HUDEP-2 (cell line): ENCODE measurements around the gene PDGFB.

ENCODE experiments used
- DNase-seq, 76 experiments: peaks; one replicate each; lab custom pipeline; 2025; ENCODE audit not compliant: unreplicated experiment in 76 of 76; lab: John Stamatoyannopoulos, UW

The PDGFB gene

GRCh38 chr22:39278040-39278439, 33.3 kb upstream of the PDGFB start:
- no peak for DNase-seq

- no peak for DNase-seq
Measured at GRCh38 chr22:39277142-39277607, 32.4 kb upstream of the PDGFB start.

DNA sequence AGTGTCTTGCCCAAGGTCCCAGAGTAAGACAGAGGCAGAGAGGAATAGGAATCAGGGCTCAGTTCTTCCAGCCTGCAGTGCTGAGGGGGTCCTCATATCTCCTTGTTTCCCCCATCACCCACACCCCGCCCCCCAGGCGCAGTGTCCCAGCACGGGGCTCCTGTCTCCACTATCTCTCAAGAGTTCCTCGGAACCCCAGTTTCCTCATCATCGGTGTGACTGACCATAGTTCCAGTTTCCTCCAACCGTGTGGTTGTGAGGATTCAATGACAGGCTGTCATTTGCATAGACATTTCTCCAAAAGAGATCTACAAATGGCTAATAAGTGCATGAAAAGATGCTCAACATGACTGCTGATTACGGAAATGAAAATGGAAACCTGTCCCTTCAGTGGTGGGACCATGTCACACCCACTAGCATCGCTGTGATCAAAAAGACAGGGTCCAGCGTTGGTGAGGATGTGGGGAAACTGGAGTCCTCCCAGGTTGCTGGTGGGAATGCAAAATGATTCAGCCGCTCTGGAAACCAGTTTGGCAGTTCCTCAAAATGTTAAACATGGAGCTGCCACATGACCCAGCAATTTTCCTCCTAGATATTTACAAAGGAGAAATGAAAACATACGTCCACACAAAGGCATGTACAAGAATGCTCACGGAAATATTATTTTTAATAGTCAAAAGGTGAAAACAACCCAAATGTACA, 31.8 kb upstream of the PDGFB start:
- no peak for DNase-seq

DNA sequence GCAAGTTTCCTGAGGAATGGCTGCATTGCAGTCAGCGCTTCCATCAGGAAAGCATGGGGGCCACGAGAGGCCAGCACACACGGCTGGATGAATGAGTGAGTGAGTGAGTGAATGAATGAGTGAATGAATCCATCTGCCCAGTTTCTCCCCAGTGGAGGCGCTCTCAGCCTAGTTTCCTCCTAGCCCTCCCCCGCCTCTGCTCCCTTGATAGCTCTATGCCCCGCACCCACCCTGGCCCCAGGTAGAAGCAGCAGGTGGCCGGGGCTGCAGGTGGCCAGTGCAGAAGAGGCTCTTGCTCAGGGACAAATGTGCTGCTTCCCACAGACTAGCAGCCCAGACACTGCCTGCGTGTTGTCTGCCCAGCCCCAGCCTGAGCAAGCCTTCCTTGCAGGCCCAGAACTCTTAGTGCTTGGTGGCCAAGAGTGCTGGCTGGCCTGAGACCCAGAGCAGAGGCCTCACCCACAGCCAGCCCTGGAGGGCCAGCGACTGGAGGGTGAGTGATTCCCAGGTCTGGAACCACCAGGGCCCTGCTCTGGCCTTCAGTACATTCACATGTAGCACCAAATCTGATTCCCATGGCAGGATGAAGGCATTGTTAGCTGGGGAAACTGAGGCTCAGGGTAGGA, 31.1 kb upstream of the PDGFB start:
- no peak for DNase-seq

DNA sequence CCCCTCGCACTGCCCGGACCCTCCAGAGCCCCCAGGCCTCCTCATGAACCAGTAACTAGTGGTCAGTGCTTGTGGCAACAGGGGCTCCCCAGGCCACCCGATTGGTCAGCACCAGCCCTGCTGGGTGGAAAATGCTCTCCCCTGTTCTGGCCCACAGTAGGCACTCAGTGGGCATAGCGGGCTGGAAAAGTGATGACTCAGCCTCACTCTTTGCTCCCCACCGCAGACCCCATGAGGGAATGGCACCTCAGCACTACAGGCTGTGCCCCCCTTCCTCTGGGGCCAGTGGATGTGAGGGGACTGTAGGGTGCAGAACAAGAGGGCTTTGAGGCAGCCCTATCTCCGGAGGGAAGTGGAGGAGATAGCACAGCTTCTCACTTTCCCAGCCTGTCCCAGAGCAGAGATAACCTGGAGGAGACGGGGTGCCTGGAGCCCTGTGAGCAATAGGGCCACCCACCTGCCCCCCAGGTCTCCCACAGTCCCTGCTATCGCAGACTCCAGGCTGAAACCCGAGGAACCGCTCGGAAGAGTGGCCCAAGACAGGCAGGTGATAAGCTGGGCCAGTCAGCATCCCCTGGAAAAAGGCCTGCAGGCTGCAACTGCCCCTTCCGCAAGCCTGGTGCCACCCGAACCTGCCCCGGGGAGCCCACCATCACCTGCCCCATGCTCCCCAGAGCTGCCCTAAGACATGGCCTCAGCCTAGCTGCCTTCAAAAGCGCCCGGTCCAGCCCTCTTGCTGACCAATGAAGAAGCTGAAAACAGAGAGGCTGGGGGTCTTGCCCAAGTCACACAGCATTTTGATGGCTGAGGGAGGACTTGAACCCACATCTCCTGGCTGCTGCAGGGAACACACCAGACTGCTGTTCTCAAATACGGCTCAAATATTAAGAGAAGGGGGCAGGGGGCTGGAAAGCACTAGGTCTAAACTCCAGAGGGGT, 29.4 kb upstream of the PDGFB start:
- DNase-seq = no peak

- DNase-seq = no peak
Measured at GRCh38 chr22:39270792-39271191, 26.0 kb upstream of the PDGFB start.

- DNase-seq = no peak
Measured at GRCh38 chr22:39270280-39270679, 25.5 kb upstream of the PDGFB start.

DNA sequence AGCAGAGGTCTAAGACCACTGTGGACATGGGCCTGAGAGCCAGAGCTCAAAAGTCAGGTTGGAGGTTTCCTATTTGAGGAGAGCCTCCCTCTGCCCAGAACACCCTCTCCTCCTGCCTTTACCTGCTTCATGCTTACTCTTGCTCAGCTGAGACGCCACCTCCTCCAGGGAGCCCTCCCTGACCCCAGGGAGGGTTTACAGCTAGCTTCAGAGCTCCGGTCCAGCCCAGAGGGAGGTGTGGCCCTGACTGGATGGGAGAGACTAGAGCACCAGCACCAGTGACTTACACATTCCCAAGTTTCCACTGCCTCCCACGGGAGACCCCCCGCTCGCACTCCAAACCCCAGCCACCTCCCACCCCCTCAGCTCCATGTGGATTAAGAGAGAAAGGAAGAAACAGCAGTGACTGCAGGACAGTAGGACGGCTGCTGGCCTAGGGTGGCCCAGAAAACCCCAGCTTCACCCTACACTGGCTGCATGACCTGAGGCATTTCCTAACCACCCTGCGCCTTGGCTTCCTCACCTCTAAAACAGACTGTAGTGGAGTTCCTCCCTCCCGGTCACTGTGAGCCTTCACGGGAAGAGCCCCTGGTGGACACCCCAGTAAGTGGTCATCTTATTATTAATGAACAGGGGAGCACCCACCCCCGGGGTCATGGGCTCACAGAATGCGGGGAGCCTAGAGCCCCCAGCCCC, 24.5 kb upstream of the PDGFB start:
- no peak for DNase-seq

DNA sequence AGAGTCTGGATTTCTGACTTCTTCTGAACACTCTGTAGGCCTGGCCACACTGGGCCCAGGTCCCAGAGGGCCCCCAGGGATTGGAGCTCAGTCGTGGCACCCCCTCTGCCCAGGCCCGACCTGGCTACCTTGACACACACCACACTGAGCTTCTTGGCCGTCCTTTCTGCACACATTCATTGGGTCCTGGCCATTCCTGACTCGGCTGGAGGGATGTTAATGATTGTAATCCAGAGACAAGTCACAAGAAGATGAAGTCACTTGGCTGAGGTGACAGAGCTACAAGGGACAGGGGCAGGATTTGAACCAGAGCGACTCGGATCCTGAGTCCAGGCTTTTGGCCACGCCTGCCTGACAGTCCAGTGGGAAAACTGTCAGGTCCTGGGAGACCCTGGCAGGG, 23.9 kb upstream of the PDGFB start:
- DNase-seq = no peak

DNA sequence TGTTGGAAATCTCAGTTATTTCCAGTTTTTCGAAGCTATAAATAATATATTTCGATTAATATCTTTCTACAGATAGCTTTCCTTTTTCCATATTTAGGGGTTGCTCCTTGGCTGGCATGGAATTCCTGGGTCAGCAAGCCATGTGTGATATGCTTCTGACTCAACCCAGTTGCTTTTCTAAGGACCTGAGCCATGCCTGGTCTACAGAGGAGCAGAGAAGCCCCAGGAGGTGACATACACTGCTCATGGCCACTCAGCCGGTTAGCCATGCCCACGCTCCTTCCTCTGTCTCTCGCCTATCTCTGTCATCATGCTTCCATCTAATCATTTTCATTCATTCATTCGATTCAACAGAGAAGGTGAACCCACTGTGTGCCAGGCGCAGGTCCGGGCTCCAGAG, 23.2 kb upstream of the PDGFB start:
- DNase-seq = no peak

DNA sequence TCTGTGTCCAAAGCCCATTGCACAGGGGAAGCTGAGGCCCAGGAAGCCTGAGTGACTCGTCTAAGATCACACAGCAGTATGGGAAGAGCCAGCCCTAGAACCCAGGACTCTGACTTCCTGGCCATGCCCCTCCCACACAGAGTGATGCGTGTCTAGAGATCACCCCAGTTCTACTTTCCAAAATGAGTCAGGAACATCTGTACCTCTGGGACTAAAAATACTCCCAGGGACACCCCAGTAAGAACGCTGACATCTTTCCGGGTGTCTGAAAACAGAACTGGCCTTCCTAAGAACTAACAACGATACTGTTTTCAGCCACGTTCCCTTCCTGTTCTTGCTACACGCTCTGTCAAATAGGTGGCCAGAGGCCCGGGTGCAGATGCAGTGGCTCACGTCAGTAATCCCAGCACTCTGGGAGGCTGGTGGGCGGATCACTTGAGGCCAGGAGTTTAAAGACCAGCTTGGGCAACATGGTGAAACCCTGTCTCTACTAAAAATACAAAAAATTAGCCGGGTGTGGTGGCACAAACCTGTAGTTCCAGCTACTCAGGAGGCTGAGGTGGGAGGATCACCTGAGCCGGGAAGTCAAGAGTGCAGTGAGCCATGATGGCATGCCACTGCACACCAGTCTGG, 21.7 kb upstream of the PDGFB start:
- no peak for DNase-seq

- DNase-seq = no peak
Measured at GRCh38 chr22:39265143-39265886, 20.5 kb upstream of the PDGFB start.

DNA sequence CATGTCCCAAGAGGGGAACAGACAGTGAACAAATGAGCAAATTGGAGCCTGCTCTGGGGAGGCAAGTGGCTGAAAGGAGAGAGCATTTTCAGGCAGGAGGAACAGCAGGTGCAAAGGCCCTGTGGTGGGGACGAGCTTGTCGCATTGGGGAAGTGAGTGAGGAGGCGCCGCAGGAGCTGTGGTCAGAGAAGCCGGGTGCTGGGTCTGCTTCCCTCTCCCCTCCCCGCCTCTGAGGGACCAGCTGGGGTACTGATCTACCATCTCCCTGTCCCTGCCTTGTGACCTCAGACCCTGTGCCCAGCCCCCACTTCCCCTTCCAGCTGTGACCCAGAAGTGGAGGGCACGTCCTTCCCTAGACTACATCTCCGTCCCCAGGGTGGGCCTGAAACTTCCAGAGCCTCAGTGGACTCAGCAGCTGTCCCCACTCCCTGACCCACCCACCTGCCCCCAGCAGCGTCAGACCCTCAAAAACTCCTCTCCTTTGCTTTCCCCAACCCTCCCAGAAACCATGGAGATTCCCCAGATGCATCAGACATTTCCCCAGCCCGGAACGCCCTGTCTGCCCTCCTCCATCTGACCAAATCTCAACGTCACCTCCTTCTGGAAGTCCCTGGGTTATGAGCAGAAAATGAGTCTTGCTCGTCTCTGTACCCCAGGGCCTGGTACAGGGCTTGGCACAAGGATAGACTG, 19.7 kb upstream of the PDGFB start:
- no peak for DNase-seq

- no peak for DNase-seq
Measured at GRCh38 chr22:39263626-39264348, 19.0 kb upstream of the PDGFB start.

DNA sequence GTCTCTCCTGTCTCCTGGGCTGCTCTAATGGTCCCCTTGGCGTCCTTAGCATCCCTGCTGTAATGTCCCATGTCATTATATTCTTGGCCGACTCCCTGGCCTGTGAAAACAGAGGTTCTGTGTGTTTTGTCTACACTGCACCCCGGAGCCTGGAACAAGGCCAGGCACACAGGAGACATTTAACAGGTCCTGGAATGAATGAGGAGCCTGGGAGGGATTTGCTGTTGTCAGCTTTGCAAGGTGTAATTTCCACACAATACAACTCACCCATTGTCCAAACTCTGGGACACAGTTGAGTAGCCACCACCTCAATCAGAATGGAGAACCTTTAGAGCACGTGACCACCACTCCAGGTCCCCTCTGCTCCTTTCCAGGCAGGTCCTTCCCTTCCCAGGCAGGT, 14.9 kb upstream of the PDGFB start:
- DNase-seq = no peak

DNA sequence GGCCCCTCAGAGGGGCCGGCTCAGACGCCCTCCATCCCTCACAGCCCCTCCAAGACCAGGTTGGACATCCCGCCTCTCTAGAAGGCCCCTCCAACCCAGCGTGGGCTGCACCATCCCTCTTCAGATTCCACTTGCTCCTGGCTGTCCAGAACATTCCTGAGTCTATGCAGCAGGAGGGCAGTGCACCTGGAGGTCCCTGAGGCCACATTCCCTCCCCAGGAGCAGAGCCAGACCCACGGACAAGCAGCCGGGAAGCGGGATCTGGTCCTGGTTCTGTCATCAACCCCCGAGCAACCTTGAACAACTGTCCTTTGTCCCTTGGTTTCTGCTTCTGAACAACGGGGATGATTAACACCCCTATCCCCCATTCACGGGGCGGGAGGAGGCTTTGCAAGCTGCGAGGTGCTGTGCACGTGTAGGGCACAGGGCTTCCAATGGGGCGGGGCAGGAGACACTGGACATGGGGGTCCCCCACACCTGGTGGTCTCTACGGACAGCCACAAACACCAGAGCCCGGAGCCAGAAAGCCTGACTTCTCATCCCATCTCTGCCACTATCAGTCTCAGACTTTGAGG, 13.2 kb upstream of the PDGFB start:
- DNase-seq = no peak

GRCh38 chr22:39256979-39257378, 12.2 kb upstream of the PDGFB start:
- no peak for DNase-seq

- no peak for DNase-seq
Measured at GRCh38 chr22:39256186-39256552, 11.4 kb upstream of the PDGFB start.
